ENCODE results near the gene LRRC3C. TPM values are rescaled to one million over a fixed set of nuclear protein-coding genes. Genes with fewer than 3 reads are reported as not detected.

Gene LRRC3C
- total RNA-seq, 1 donor from 2014 or later = not detected

GRCh38 chr17:39988206-39988810 lies 60.8 kb downstream of the LRRC3C start:
- H3K36me3 Mint-ChIP-seq = peaks cover 29% of the 10 kb centered on the region
- DNase-seq (ENCODE audit: extremely low spot score, unreplicated experiment) = no peak
- no peaks in the 10 kb centered on the region for H3K27me3 Mint-ChIP-seq
- H3K4me3 Mint-ChIP-seq = no peak overlapping the region
- H3K27ac Mint-ChIP-seq = no peak overlapping the region
- no peak for TF ChIP-seq CTCF (conservative IDR thresholded peaks at IDR 0.05)
- H3K9me3 Mint-ChIP-seq = no peaks in the 10 kb centered on the region
- no peaks in the 10 kb centered on the region for H3K4me1 Mint-ChIP-seq (ENCODE audit: unreplicated experiment)

GRCh38 chr17:39994448-39994847 lies 66.9 kb downstream of the LRRC3C start:
- Mint-ChIP-seq H3K27me3 (no peaks in the 10 kb centered on the region), H3K27ac (no peak overlapping the region), H3K4me3 (no peak overlapping the region), H3K9me3 (no peaks in the 10 kb centered on the region), H3K36me3 (peaks cover 28% of the 10 kb centered on the region), H3K4me1 (ENCODE audit: unreplicated experiment) (no peaks in the 10 kb centered on the region)
- TF ChIP-seq CTCF (conservative IDR thresholded peaks at IDR 0.05) = no peak
- no peak for DNase-seq (ENCODE audit: extremely low spot score, unreplicated experiment)

Other genes starting within 250 kb of the LRRC3C start
- gene PGAP3, start 239.7 kb upstream of the LRRC3C start, total RNA-seq (ENCODE audit: low replicate concordance) = 23.5 and 31.5 TPM in 2 replicates
- gene ERBB2, start 227.7 kb upstream of the LRRC3C start, total RNA-seq (ENCODE audit: low replicate concordance) = 123 and 230 TPM in 2 replicates
- 39.8 and 67.2 TPM in 2 replicates for gene MIEN1, start 197.2 kb upstream of the LRRC3C start, total RNA-seq (ENCODE audit: low replicate concordance)
- 31.8 and 73.9 TPM in 2 replicates for gene GRB7, start 189.8 kb upstream of the LRRC3C start, total RNA-seq (ENCODE audit: low replicate concordance)
- gene IKZF3, start 63.4 kb upstream of the LRRC3C start, total RNA-seq (ENCODE audit: low replicate concordance) = 0.19 and 0.29 TPM in 2 replicates
- gene ZPBP2, start 59.5 kb upstream of the LRRC3C start, total RNA-seq (ENCODE audit: low replicate concordance) = not detected in 2 replicates
- 15.8 and 16.4 TPM in 2 replicates for gene GSDMB, start 9.1 kb upstream of the LRRC3C start, total RNA-seq (ENCODE audit: low replicate concordance)
- gene ORMDL3, start 131 bp upstream of the LRRC3C start, total RNA-seq (ENCODE audit: low replicate concordance) = 59.8 and 82.7 TPM in 2 replicates
- not detected in 2 replicates for gene GSDMA, start 35.3 kb downstream of the LRRC3C start, total RNA-seq (ENCODE audit: low replicate concordance)
- gene PSMD3, start 53.1 kb downstream of the LRRC3C start, total RNA-seq (ENCODE audit: low replicate concordance) = 110 and 116 TPM in 2 replicates
- not detected in 2 replicates for gene CSF3, start 87.7 kb downstream of the LRRC3C start, total RNA-seq (ENCODE audit: low replicate concordance)
- gene MED24, start 126.7 kb downstream of the LRRC3C start, total RNA-seq (ENCODE audit: low replicate concordance) = 93.2 and 123 TPM in 2 replicates
- gene THRA, start 135.2 kb downstream of the LRRC3C start, total RNA-seq (ENCODE audit: low replicate concordance) = 18.3 and 37.0 TPM in 2 replicates
- 5.7 and 9.5 TPM in 2 replicates for gene NR1D1, start 172.9 kb downstream of the LRRC3C start, total RNA-seq (ENCODE audit: low replicate concordance)
- gene MSL1, start 194.2 kb downstream of the LRRC3C start, total RNA-seq (ENCODE audit: low replicate concordance) = 86.3 and 128 TPM in 2 replicates
- gene CASC3, start 212.8 kb downstream of the LRRC3C start, total RNA-seq (ENCODE audit: low replicate concordance) = 63.0 and 101 TPM in 2 replicates
- 9.9 and 18.6 TPM in 2 replicates for gene RAPGEFL1, start 249.7 kb downstream of the LRRC3C start, total RNA-seq (ENCODE audit: low replicate concordance)

Measured in type B pancreatic cell (in vitro differentiated cells).